GM19463 (cell line): Measurements from ENCODE around the gene HAP1.
"Not testable (repeated sequence)": the region's sequence is repeated elsewhere in the genome, so short reads cannot be mapped to it uniquely, and the experiment has no call there.

Experiments used
- ATAC-seq: cut with Tn5 transposase; IDR thresholded peaks from one replicate; pipeline ENCODE4 v1.9.1; 2021; ENCODE audit warnings: mild to moderate bottlenecking, moderate library complexity; ENCODE audit not compliant: unreplicated experiment

Gene HAP1

DNA sequence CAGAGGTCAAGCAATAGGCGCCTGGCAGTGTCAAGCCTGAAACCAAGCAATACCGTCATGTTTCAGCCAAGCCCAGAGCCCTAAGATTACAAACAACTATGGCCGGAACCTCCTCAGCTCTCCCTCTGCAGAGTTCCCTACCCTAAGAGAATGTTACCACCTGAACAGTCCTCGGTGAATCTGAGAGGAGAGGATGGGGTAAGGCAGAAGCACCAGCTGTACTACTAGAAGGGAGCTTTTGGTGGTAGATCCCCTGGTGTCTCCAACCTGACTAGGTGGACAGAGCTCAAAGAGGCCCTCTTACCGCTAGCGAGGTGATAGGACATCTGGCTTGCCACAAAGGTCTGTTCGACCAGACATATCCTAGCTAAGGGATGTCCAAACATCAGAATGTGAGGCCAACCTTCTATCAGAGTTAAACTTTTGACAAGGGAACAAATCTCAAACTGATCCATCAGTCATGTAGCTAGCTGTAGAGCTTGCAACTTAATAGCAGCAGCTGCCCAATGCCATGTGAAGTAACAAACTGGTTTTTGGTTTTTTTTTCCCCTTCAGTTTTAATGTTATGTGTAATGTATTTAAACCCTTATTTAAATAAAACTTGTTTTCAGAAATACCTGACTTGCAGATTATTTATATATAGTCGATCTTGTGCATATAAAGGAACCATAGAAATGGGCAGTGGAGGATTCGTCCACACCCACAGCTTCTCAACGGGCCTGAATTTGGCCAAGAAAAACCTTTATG lies 43.2 kb downstream of the HAP1 start:
- no peak for ATAC-seq

GRCh38 chr17:41690497-41690896 lies 43.9 kb downstream of the HAP1 start:
- ATAC-seq = no peak

GRCh38 chr17:41689497-41690299 lies 44.7 kb downstream of the HAP1 start:
- no peak for ATAC-seq

- ATAC-seq = peak; percentile 69
Observed at GRCh38 chr17:41688641-41689496, 45.6 kb downstream of the HAP1 start, which contains the start of gene EIF1. Gene EIF1, plus strand, starts transcription at chr17:41688885. Its CDS starts 154 bp downstream, at chr17:41689039.

DNA sequence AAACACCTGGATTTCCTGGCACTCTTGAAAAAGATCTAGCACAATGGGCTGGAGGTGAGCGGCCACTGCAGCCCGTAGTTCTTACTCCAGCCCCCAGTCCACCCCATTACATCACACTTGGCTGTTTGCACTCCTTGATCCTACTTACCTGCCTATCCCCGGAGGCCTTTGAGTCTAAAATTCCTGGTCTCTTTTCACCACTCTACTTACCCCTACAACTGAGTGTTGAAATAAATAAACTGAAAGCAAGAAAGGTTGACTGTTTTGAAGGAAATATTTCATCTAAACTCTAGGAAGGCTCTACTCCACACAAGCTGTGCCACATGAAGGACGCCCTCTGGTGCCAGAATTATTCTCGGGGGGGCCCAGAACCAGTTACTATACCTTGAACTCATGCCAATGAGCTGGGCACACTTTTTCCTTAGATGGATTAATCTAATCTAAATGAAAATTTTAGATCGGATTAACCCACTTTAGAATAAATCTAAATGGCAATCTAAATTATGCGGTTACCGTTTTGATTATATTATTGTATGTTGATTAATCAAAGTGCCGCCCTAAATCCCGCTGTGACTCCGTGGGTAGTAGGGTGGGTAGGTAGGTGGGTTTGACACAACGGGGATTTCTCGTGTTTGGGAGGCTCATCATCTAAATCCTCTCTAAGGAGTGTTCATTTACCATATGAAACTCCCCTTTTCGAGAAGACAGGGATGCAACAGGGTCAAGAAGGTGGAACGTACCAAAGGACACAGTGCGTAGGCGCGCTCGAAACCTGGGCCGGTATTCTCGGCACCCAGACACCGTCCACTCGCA lies 46.4 kb downstream of the HAP1 start:
- ATAC-seq = no peak

GRCh38 chr17:41686281-41686680 lies 48.2 kb downstream of the HAP1 start:
- no peak for ATAC-seq

GRCh38 chr17:41685753-41686152 lies 48.7 kb downstream of the HAP1 start:
- ATAC-seq = not testable (repeated sequence)

DNA sequence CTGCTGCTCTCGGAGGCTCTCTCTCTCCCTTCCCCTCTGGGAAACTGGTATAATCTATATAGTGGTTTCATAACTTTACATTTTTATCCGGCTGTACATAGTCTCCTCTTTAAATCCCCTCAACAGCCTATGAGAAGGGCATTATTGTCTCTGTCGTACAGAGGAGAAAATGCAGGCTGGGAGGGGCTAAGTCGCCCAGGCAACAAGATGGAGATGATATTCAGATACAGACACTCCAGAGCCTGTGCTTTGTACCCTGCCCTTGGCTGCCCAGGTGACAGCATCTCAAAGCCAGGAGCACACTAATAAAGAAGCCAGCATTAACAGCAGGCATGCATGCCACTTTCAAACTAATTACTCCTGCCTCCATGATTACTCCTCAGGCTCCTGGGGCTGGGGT lies 50.4 kb downstream of the HAP1 start:
- no peak for ATAC-seq

DNA sequence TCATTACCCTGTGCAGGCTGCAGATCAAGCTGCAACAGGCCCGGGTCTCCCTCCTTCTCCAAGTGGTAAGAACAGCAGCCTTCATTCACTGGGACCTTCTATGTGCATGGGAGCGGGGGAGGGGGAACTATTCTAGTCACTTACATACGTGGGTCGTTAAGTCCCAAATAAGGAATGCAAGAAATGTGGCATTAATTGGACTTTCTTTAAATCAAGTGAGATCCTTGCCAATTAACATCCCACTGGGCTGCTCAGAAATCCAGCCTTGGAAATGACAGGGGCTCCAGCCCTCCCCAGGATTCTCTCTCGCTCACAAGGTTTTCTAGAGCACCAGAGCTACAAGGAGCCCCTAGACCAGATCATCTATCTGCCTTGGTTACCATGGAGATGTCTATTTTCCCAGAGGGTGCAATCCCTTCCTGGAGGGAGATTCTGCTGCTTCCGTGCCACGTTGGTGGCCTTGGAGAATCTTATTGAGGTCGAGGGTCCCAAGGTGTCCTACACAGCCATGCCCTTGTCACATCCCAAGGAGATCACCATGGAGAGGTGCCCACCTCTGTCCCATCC lies 50.9 kb downstream of the HAP1 start:
- ATAC-seq = no peak

DNA sequence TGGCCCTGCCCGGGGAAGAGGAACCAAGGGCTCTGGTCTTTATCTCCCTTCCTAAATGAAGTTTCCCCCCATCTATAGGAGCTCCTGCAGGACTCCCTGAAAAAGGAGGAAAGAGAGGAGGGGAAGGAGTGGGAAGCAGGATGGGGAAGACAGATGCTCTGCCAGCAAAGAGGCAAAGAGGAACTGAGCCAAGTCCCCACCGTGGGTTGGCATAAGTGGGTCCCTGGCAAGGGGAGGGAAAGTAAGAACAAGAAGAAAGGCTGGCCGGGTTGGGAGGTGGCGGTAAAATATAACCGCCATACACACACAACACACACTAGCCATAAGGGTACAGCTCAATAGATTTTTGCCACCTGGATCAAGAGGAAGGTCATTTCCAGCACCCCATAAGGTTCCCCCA lies 51.8 kb downstream of the HAP1 start:
- ATAC-seq = no peak

- ATAC-seq = no peak
Observed at GRCh38 chr17:41681776-41682175, 52.7 kb downstream of the HAP1 start.

DNA sequence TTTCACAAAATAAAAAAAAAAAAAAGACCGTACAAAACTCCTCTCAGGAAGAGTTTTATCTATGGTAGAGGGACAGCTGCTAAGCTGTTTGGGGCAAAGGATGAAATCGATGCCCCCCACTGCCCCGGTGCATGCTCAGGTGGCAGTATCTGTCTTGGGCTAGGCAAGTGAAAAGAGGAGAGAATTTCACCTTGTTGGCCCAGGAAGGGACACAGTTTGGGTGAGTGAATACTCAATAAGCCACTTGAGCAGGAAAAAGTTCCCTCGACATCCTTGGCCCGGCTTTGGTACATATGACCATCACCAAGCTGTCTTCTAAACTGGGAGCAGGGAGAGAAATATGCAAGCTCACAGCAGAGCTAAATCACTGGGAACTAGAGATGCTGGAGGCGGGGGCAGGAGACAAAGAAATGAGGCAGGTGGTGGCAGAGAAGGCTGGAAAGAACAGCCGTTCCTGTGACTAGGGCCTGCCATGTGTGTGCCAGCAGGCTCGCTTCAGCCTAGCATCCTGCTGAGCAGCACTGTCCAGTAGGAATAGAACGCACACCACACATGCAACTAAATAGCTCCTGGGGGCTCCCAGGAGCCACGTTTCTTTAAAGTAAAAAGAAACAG lies 53.9 kb downstream of the HAP1 start:
- ATAC-seq = no peak

DNA sequence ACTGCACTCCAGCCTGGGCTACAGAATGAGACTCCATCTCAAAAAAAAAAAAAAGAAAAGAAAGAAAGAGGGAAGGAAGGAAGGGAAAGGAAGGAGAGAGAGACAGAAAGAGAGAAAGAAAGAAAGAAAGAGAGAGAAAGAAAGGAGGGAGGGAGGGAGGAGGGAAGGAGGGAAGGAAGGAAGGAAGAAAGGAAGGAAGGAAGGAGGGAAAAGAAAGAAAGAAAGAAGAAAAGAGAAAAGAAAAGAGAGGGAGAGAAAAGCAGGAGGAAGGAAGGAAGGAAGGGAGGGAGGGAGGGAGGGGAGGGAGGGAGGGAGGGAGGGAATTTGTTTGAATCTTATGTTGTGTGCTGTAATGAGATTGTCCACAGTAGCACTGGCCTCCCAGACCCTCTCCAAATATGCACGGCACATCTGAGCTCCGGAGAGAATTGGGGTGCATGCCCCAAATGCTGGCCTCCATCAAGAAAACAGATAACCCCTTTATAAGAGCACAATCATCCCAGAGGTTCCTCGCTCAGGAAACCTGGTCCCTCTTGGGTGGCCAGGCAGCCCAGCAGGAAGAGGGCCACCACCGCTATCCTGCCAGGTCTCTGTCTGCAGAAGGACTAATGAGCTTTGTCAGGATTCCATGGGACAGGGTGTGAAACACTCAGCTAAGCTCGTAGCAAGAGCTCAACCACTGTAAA lies 54.6 kb downstream of the HAP1 start:
- ATAC-seq = no peak

GRCh38 chr17:41678907-41679739 lies 55.3 kb downstream of the HAP1 start:
- peak; percentile 73 for ATAC-seq

DNA sequence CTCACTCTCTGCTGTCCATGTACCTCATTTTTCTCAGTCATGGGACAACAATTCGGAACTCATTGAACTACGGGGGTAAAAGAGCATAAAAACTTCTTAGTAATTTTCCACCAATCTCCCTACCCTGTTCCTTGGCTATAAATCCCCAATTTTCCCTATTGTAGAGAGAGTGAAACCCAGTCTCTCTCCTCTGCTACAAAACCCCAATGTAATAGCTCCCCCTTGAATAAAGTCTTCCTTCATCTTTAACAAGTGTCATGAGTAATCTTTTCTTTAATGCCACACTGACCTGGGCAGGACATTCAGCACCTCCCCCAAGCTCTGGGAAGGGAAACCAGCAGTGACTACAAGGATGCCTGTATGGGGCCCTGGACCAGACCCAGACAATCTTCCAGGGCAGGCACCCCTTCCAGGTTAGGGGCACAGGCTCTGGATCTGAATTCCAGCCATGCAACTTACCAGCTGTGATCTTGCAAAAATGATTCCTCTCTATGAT lies 56.0 kb downstream of the HAP1 start:
- no peak for ATAC-seq

- no peak for ATAC-seq
Observed at GRCh38 chr17:41676058-41676419, 58.4 kb downstream of the HAP1 start.

- not testable (repeated sequence) for ATAC-seq
Observed at GRCh38 chr17:41675157-41676057, 59.0 kb downstream of the HAP1 start.
